Activated CD8-positive, alpha-beta memory T cell treated with anti-CD3 and anti-CD28 coated beads for 1 hour (primary cell): ENCODE data around the gene ADGRL4.
"Not testable (repeated sequence)": the region's sequence is repeated elsewhere in the genome, so short reads cannot be mapped to it uniquely, and the experiment has no call there.

Experiments used
- DNase-seq, 2 donors: peaks; one replicate each; pipeline ENCODE4 v3.0.0-alpha.2; 2020; ENCODE audit warnings: low read depth in 1 of 2; ENCODE audit errors: extremely low read depth in 1 of 2

Gene ADGRL4

GRCh38 chr1:78919150-78919549 is 87.4 kb downstream of the ADGRL4 start:
- DNase-seq: no peak

GRCh38 chr1:78918157-78918556 is 88.4 kb downstream of the ADGRL4 start:
- no peak for DNase-seq

- DNase-seq: no peak
These were observed 89.5 kb downstream of the ADGRL4 start for GRCh38 chr1:78916986-78917385.

- no peak for DNase-seq
These were observed 92.6 kb downstream of the ADGRL4 start for GRCh38 chr1:78913950-78914349.

GRCh38 chr1:78911956-78912880 is 94.3 kb downstream of the ADGRL4 start:
- no peak for DNase-seq

- DNase-seq: no peak
These were observed 103.9 kb downstream of the ADGRL4 start for GRCh38 chr1:78902641-78903040.

GRCh38 chr1:78894811-78895210 is 111.7 kb downstream of the ADGRL4 start:
- no peak for DNase-seq

GRCh38 chr1:78892260-78892840 is 114.2 kb downstream of the ADGRL4 start:
- DNase-seq: no peak

- DNase-seq: no peak
These were observed 119.1 kb downstream of the ADGRL4 start for GRCh38 chr1:78887458-78887857.

GRCh38 chr1:78884685-78885452 is 121.7 kb downstream of the ADGRL4 start:
- DNase-seq: no peak

- DNase-seq: no peak
These were observed 126.3 kb downstream of the ADGRL4 start for GRCh38 chr1:78880223-78880622.

- DNase-seq: not testable (repeated sequence)
These were observed 130.5 kb downstream of the ADGRL4 start for GRCh38 chr1:78875986-78876385.

- DNase-seq: not testable (repeated sequence)
These were observed 133.7 kb downstream of the ADGRL4 start for GRCh38 chr1:78872801-78873200.

GRCh38 chr1:78871249-78871648 is 135.3 kb downstream of the ADGRL4 start:
- no peak for DNase-seq

GRCh38 chr1:78869136-78869535 is 137.4 kb downstream of the ADGRL4 start:
- DNase-seq: no peak

GRCh38 chr1:78864175-78864574 is 142.4 kb downstream of the ADGRL4 start:
- DNase-seq: no peak

GRCh38 chr1:78856096-78856495 is 150.4 kb downstream of the ADGRL4 start:
- no peak for DNase-seq

- no peak for DNase-seq
These were observed 151.3 kb downstream of the ADGRL4 start for GRCh38 chr1:78855258-78855657.

GRCh38 chr1:78854556-78854955 is 152.0 kb downstream of the ADGRL4 start:
- DNase-seq: no peak

- DNase-seq: no peak
These were observed 163.0 kb downstream of the ADGRL4 start for GRCh38 chr1:78843546-78843945.

GRCh38 chr1:78843111-78843510 is 163.4 kb downstream of the ADGRL4 start:
- no peak for DNase-seq
